H9 (cell line): Measurements from ENCODE around the gene ZNF407. TPM values are rescaled to one million over a fixed set of nuclear protein-coding genes. Genes with fewer than 3 reads are reported as not detected.

ENCODE experiments used
- DNase-seq: peaks from one replicate; pipeline ENCODE4 v3.0.0-alpha.2; 2017
- H2AFZ ChIP-seq: one replicate; pipeline ENCODE4 v1.6.1; 2013; ENCODE audit warnings: mild to moderate bottlenecking, low read length, control low read depth, moderate library complexity
- H2AK5ac ChIP-seq: 2 replicates; pipeline ENCODE4 v1.6.1; 2013; ENCODE audit warnings: low read length, control low read depth, mixed read lengths; ENCODE audit not compliant: insufficient read length
- H2BK120ac ChIP-seq: one replicate; pipeline ENCODE4 v1.6.1; 2013; ENCODE audit warnings: low read depth, mild to moderate bottlenecking, low read length, control low read depth, inconsistent platforms; ENCODE audit not compliant: poor library complexity, severe bottlenecking
- H2BK12ac ChIP-seq: 2 replicates; pipeline ENCODE4 v1.6.1; 2013; ENCODE audit warnings: low read length, control low read depth, mixed read lengths, low read depth; ENCODE audit not compliant: insufficient read length
- H2BK15ac ChIP-seq: 2 replicates; pipeline ENCODE4 v1.6.1; 2013; ENCODE audit warnings: low read depth, low read length, control low read depth
- H2BK20ac ChIP-seq: one replicate; pipeline ENCODE4 v1.6.1; 2013; ENCODE audit warnings: low read depth, mild to moderate bottlenecking, low read length, control low read depth, inconsistent platforms; ENCODE audit not compliant: poor library complexity, severe bottlenecking
- H2BK5ac ChIP-seq: 2 replicates; pipeline ENCODE4 v1.6.1; 2013; ENCODE audit warnings: low read length, control low read depth, mixed read lengths; ENCODE audit not compliant: insufficient read length
- H3K14ac ChIP-seq: 2 replicates; pipeline ENCODE4 v1.6.1; 2013; ENCODE audit warnings: low read length, control low read depth; ENCODE audit not compliant: insufficient read depth
- H3K18ac ChIP-seq: 2 replicates; pipeline ENCODE4 v1.6.1; 2013; ENCODE audit warnings: low read depth, mild to moderate bottlenecking, mixed read lengths, low read length, control low read depth; ENCODE audit not compliant: insufficient read length
- H3K23ac ChIP-seq: 2 replicates; pipeline ENCODE4 v1.6.1; 2013; ENCODE audit warnings: low read length, control low read depth, mixed read lengths, low read depth; ENCODE audit not compliant: insufficient read length
- H3K23me2 ChIP-seq: 2 replicates; pipeline ENCODE4 v1.6.1; 2013; ENCODE audit warnings: low read depth, mild to moderate bottlenecking, mixed read lengths, low read length, control low read depth; ENCODE audit not compliant: insufficient read length, poor library complexity, severe bottlenecking
- H3K27ac ChIP-seq: 2 replicates; pipeline ENCODE4 v1.5.1; 2013; ENCODE audit warnings: low read length, control low read depth, mixed read lengths, low read depth; ENCODE audit not compliant: insufficient read length
- H3K27me3 ChIP-seq: 2 replicates; pipeline ENCODE4 v1.6.1; 2013; ENCODE audit warnings: low read length, control low read depth, inconsistent platforms; ENCODE audit not compliant: insufficient read depth
- H3K4ac ChIP-seq: 2 replicates; pipeline ENCODE4 v1.6.1; 2013; ENCODE audit warnings: low read depth, mild to moderate bottlenecking, control low read depth, inconsistent platforms, low read length, moderate library complexity
- H3K4me1 ChIP-seq: 2 replicates; pipeline ENCODE4 v1.6.1; 2013; ENCODE audit warnings: low read length, control low read depth, inconsistent platforms; ENCODE audit not compliant: insufficient read depth
- H3K4me2 ChIP-seq: 2 replicates; pipeline ENCODE4 v1.6.1; 2013; ENCODE audit warnings: low read length, control low read depth, mixed read lengths; ENCODE audit not compliant: insufficient read length, insufficient read depth
- H3K56ac ChIP-seq: 2 replicates; pipeline ENCODE4 v1.6.1; 2013; ENCODE audit warnings: low read depth, mild to moderate bottlenecking, mixed read lengths, low read length, control low read depth; ENCODE audit not compliant: insufficient read length
- H3K79me1 ChIP-seq: 2 replicates; pipeline ENCODE4 v1.6.1; 2013; ENCODE audit warnings: low read depth, mild to moderate bottlenecking, moderate library complexity, low read length, control low read depth, inconsistent platforms; ENCODE audit not compliant: insufficient read depth, poor library complexity, severe bottlenecking
- H3K79me2 ChIP-seq: 2 replicates; pipeline ENCODE4 v1.6.1; 2013; ENCODE audit warnings: low read length, control low read depth, inconsistent platforms; ENCODE audit not compliant: insufficient read depth
- H3K9ac ChIP-seq: 2 replicates; pipeline ENCODE4 v1.6.1; 2013; ENCODE audit warnings: low read length, control low read depth, mixed read lengths; ENCODE audit not compliant: insufficient read length; ENCODE audit errors: extremely low read depth
- H3K9me3 ChIP-seq: one replicate; pipeline ENCODE4 v1.6.1; 2013; ENCODE audit warnings: low read depth, low read length, inconsistent platforms; ENCODE audit not compliant: control insufficient read depth
- H3T11ph ChIP-seq: one replicate; pipeline ENCODE4 v1.6.1; 2013; ENCODE audit warnings: mild to moderate bottlenecking, low read length, control low read depth, inconsistent platforms
- H4K20me1 ChIP-seq: one replicate; pipeline ENCODE4 v1.6.1; 2013; ENCODE audit not compliant: control insufficient read depth, insufficient read length, insufficient read depth
- H4K5ac ChIP-seq: 2 replicates; pipeline ENCODE4 v1.6.1; 2013; ENCODE audit warnings: low read depth, mild to moderate bottlenecking, mixed read lengths, low read length, control low read depth; ENCODE audit not compliant: insufficient read length
- H4K8ac ChIP-seq: replicated peaks from 2 replicates; pipeline ENCODE4 v1.6.1; 2013; ENCODE audit warnings: low read length, control low read depth, mixed read lengths, low read depth; ENCODE audit not compliant: insufficient read length
- H4K91ac ChIP-seq: 2 replicates; pipeline ENCODE4 v1.6.1; 2013; ENCODE audit warnings: low read depth, mild to moderate bottlenecking, moderate library complexity, mixed read lengths, low read length, control low read depth; ENCODE audit not compliant: insufficient read length
- H3K27ac Mint-ChIP-seq, 3 experiments: 2 replicates in 2 of 3; 3 replicates in 1 of 3; pipeline ENCODE4 v1.8.0; 2020 to 2021; ENCODE audit warnings: mixed read lengths in 3 of 3, mild to moderate bottlenecking in 1 of 3, moderate library complexity in 1 of 3
- H3K27me3 Mint-ChIP-seq: 2 replicates; pipeline ENCODE4 v1.8.0; 2021; ENCODE audit warnings: low read depth, mild to moderate bottlenecking, moderate library complexity, mixed read lengths
- H3K36me3 Mint-ChIP-seq, 3 experiments: 2 replicates in 2 of 3; 3 replicates in 1 of 3; pipeline ENCODE4 v1.8.0; 2020 to 2021; ENCODE audit warnings: low read depth in 3 of 3, mixed read lengths in 3 of 3; ENCODE audit not compliant: insufficient read depth in 1 of 3
- H3K4me1 Mint-ChIP-seq, 2 experiments: 2 replicates each; pipeline ENCODE4 v1.8.0; 2020; ENCODE audit warnings: mixed read lengths in 2 of 2
- H3K4me3 Mint-ChIP-seq, 2 experiments: 2 replicates in 1 of 2; 3 replicates in 1 of 2; pipeline ENCODE4 v1.8.0; 2020 to 2021; ENCODE audit warnings: mild to moderate bottlenecking in 2 of 2, mixed read lengths in 2 of 2, moderate library complexity in 1 of 2
- H3K9me3 Mint-ChIP-seq, 2 experiments: 2 replicates in 1 of 2; 3 replicates in 1 of 2; pipeline ENCODE4 v1.8.0; 2020; ENCODE audit warnings: mild to moderate bottlenecking in 2 of 2, mixed read lengths in 2 of 2, moderate library complexity in 1 of 2
- WGBS: extraction: QIAGEN DNeasy Blood & Tissue Kit; methylation state at CpG from one replicate; pipeline ENCODE4 v1.1.7; 2013; ENCODE audit warnings: missing lambda C conversion rate, low lambda C conversion rate, mixed read lengths; ENCODE audit not compliant: insufficient read length; ENCODE audit errors: extremely low coverage; 5-methylcytosine and 5-hydroxymethylcytosine counted together
- total RNA-seq: library from RNA; stranded (reverse); gene quantifications from 2 replicates; pipeline ENCODE4 v1.2.1, GENCODE V29; 2021
- TF ChIP-seq, protein P1 (sequence below): fragments of 200-600 bp; sonication (generic); conservative IDR thresholded peaks from 3 replicates; pipeline ENCODE4 v1.8.0; 2021; ENCODE audit warnings: antibody characterized with exemption, mild to moderate bottlenecking

Gene ZNF407
- total RNA-seq, 1 experiment from 2014 or later, result 8.7 TPM

DNA sequence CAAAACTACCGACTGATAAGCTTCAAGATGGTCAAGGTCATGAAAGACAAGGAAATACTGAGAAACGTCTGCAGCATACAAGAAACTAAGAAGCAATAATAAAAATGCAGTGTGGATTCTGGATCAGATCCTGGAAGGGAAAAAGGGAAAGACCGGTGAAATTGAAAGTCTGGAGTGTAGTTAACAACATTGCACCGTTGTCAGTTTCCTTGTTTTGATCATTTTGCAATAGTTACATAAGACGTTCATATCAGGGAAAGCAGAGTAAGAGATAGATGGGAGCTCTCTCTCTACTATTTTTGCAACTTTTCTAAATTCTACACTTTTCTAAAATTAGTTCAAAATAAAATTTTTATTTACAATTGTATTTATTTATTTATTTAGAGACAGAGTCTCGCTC, 15.0 kb upstream of the ZNF407 start:
- no peak overlapping the region for H2AFZ ChIP-seq
- no peaks in the 10 kb centered on the region for H4K20me1 ChIP-seq
- no peaks in the 10 kb centered on the region for H3K9me3 ChIP-seq
- no peak for DNase-seq
- H3K23ac ChIP-seq, result no peak overlapping the region
- Mint-ChIP-seq H3K4me1 (peaks cover 8 to 11% of the 10 kb centered on the region in 2 experiments), H3K27ac (no peak overlapping the region), H3K27me3 (peaks cover 22% of the 10 kb centered on the region), H3K4me3 (no peak overlapping the region), H3K9me3 (no peaks in the 10 kb centered on the region), H3K36me3 (no peaks in the 10 kb centered on the region)
- H3K4me2 ChIP-seq, result no peak overlapping the region
- no peak overlapping the region for H2BK120ac ChIP-seq
- no peak overlapping the region for H3K56ac ChIP-seq
- no peaks in the 10 kb centered on the region for H3K23me2 ChIP-seq
- no peak overlapping the region for H2BK15ac ChIP-seq
- no peak overlapping the region for H4K8ac ChIP-seq
- H2AK5ac ChIP-seq, result no peak overlapping the region
- H3K27ac ChIP-seq, result no peak overlapping the region
- H4K5ac ChIP-seq, result no peak overlapping the region
- no peaks in the 10 kb centered on the region for H3K79me2 ChIP-seq
- H4K91ac ChIP-seq, result no peak overlapping the region
- no peak overlapping the region for H2BK20ac ChIP-seq
- no peak overlapping the region for H3K9ac ChIP-seq
- no peak overlapping the region for H3K18ac ChIP-seq
- H3K4me1 ChIP-seq, result peaks cover 2% of the 10 kb centered on the region; the same call in 1 of the 2 replicates
- TF ChIP-seq, protein P1, sequence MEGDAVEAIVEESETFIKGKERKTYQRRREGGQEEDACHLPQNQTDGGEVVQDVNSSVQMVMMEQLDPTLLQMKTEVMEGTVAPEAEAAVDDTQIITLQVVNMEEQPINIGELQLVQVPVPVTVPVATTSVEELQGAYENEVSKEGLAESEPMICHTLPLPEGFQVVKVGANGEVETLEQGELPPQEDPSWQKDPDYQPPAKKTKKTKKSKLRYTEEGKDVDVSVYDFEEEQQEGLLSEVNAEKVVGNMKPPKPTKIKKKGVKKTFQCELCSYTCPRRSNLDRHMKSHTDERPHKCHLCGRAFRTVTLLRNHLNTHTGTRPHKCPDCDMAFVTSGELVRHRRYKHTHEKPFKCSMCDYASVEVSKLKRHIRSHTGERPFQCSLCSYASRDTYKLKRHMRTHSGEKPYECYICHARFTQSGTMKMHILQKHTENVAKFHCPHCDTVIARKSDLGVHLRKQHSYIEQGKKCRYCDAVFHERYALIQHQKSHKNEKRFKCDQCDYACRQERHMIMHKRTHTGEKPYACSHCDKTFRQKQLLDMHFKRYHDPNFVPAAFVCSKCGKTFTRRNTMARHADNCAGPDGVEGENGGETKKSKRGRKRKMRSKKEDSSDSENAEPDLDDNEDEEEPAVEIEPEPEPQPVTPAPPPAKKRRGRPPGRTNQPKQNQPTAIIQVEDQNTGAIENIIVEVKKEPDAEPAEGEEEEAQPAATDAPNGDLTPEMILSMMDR, result no peak
- H3T11ph ChIP-seq, result no peak overlapping the region
- H3K14ac ChIP-seq, result no peak overlapping the region
- H3K79me1 ChIP-seq, result no peaks in the 10 kb centered on the region
- no peak overlapping the region for H2BK5ac ChIP-seq
- H2BK12ac ChIP-seq, result no peak overlapping the region
- no CpG with 5 or more reads among the region's 6 CpGs for WGBS
- H3K27me3 ChIP-seq, result no peaks in the 10 kb centered on the region
- no peak overlapping the region for H3K4ac ChIP-seq
